Measurements from ENCODE around the gene PEF1.

PEF1 gene

GRCh38 chr1:31653717-31654473 lies 9.2 kb upstream of the PEF1 start:
- DNase-seq = no peak

- DNase-seq = no peak
Observed at GRCh38 chr1:31652891-31653499, 8.3 kb upstream of the PEF1 start.

GRCh38 chr1:31651766-31652165 lies 7.1 kb upstream of the PEF1 start:
- no peak for DNase-seq

- DNase-seq = no peak
Observed at GRCh38 chr1:31651089-31651420, 6.4 kb upstream of the PEF1 start.

- DNase-seq = no peak
Observed at GRCh38 chr1:31650161-31651088, 5.7 kb upstream of the PEF1 start.

- DNase-seq = no peak
Observed at GRCh38 chr1:31648641-31649357, 4.1 kb upstream of the PEF1 start.

- DNase-seq = no peak
Observed at GRCh38 chr1:31648190-31648589, 3.5 kb upstream of the PEF1 start.

- no peak for DNase-seq
Observed at GRCh38 chr1:31647106-31647505, 2.4 kb upstream of the PEF1 start.

- DNase-seq = no peak
Observed at GRCh38 chr1:31646259-31646960, 1.7 kb upstream of the PEF1 start.

GRCh38 chr1:31645274-31645568 lies 545 bp upstream of the PEF1 start:
- no peak for DNase-seq

- peak in 1 of 2 donors; percentile 78 for DNase-seq
Observed at GRCh38 chr1:31643976-31644559, 608 bp downstream of the PEF1 start.

GRCh38 chr1:31642897-31643296 lies 1.8 kb downstream of the PEF1 start:
- DNase-seq = no peak

GRCh38 chr1:31642366-31642765 lies 2.3 kb downstream of the PEF1 start:
- no peak for DNase-seq

GRCh38 chr1:31640964-31641363 lies 3.7 kb downstream of the PEF1 start:
- DNase-seq = no peak

GRCh38 chr1:31640179-31640578 lies 4.5 kb downstream of the PEF1 start:
- DNase-seq = no peak

GRCh38 chr1:31639543-31639942 lies 5.1 kb downstream of the PEF1 start:
- no peak for DNase-seq

GRCh38 chr1:31637915-31638673 lies 6.6 kb downstream of the PEF1 start:
- no peak for DNase-seq

- DNase-seq = no peak
Observed at GRCh38 chr1:31633117-31633516, 11.6 kb downstream of the PEF1 start.

- DNase-seq = no peak
Observed at GRCh38 chr1:31632649-31633048, 12.0 kb downstream of the PEF1 start.

GRCh38 chr1:31628931-31629556 lies 15.6 kb downstream of the PEF1 start:
- no peak for DNase-seq

Data from CD4-positive, alpha-beta T cell treated with Interleukin-1 beta for 1 hour (primary cell).